Cardiac fibroblast (primary cell): ENCODE results near the gene C11orf52.

Experiments
- DNase-seq, 2 donors: peaks; one replicate each; pipeline versions ENCODE4 v3.0.0 to v3.0.0-alpha.2; 2010; ENCODE audit warnings: low read depth in 2 of 2
- H3K4me3 ChIP-seq, 2 donors: replicated peaks in 1 of 2; 1 replicate in 1 of 2; 2 replicates in 1 of 2; pipeline ENCODE4 v1.5.1; 2011; ENCODE audit warnings: low read depth in 2 of 2, low read length in 2 of 2, mild to moderate bottlenecking in 2 of 2, moderate library complexity in 1 of 2
- CTCF ChIP-seq: IDR thresholded peaks from one replicate; pipeline ENCODE4 v1.5.1; 2011; ENCODE audit warnings: low read depth, mild to moderate bottlenecking, low read length, inconsistent platforms

C11orf52 gene

DNA sequence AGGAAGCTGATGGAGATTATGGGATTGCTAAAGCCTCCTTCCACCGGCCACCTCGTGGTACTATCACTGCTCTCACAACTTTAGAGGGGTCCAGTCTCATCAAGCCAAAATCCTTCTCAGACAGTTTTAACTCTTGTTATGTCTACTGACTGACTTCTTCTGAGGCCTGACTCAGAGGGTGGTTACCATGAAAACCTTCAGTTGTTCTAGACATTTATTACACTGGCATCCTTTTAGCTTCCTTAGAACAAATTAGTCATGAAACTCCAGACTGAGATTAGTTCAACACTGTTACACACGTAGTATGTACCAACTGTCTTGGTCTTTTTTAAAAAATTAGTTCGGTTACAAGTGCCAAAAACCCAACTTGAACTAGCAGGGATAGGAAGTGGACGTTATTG is 25.9 kb downstream of the C11orf52 start:
- H3K4me3 ChIP-seq, result no peak overlapping the region
- peak; percentile 88 to 98 for DNase-seq

DNA sequence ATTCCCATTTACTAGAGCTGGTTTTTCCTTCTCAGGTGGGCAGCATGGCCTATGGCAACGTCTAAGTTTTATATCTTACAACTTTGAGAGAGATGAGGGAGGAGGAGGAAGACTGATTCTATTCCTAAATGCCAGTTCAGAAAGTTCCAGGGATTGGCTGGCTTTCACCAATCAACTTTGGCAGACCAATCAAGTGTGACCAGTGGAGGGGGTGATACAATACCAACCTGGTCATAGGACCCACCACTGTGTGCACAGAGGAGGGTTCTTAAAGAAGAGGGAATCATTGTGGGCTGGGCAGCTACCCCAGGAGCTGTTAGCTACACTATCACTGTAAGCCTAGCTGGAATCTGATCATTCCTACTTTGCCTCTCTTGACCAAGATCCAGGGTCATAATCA is 26.5 kb downstream of the C11orf52 start:
- H3K4me3 ChIP-seq, result no peak overlapping the region
- TF ChIP-seq CTCF, result no peak
- no peak for DNase-seq

More for the DNA sequence above, 25.9 kb downstream of the C11orf52 start:
- TF ChIP-seq CTCF, result no peak

DNA sequence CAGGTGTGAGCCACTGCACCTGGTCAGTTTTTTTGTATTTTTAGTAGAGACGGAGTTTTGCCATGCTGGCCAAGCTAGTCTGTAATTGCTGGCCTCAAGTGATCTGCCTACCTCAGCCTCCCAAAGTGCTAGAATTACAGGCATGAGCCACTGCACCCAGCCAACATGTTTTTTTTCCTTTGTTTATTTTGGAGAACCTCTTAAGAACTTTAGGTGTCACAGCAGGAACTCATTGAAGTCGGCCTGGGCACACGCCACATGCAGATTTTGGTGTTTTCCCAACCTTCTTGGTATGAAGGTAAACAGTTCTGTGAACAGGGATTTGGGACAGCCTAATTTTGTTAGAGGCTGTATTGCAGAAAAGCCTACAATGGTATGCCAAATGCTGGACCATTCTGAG is 27.8 kb downstream of the C11orf52 start:
- no peak overlapping the region for H3K4me3 ChIP-seq
- TF ChIP-seq CTCF, result no peak
- peak in 1 of 2 donors; percentile 51 for DNase-seq

GRCh38 chr11:111947143-111947542 is 28.4 kb downstream of the C11orf52 start:
- no peak for DNase-seq
- no peak for TF ChIP-seq CTCF
- no peak overlapping the region for H3K4me3 ChIP-seq

DNA sequence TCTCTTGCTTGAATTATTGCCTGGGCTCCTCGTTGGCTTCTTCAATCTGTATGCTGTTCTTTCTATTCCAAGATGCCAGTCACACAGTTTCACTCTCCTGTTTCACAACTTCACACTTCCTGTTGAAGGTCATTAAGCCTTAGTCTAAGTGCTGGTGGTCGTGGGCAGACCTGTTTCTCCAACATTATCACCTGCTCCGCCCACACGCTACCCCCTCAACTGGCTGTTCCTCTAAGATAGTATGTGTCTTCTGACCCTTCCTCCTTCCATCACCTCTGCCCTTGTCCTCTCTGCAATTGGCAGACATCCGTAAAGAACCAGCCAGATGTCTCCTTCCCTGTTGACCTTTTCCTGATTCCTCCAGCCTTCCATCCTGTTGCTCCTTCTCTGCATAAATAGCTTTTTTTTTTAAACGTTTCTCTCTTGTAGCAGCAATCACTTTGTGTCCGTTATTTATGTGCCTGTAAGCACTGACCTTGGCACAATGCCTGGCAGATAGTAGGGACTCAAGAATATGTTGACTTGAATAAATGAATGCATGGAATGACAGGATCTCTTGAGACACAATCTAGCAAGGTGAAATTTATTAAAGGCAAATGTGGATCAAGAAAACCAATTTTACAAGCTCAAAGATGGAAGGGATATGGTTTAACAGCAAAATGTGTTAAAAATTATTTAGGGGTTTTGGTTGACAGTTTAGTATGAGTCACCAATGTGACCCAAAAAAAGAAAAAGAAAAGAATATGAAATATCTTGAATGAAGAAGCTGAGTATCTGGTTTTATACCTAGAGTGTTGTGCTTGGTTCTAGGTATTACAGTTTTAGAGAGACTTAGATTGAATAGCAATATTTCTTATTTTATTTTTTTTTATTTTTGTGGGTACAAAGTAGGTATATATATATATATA is 31.1 kb downstream of the C11orf52 start:
- H3K4me3 ChIP-seq, result no peak overlapping the region
- DNase-seq, result peak in 1 of 2 donors; percentile 33
- TF ChIP-seq CTCF, result no peak

- H3K4me3 ChIP-seq, result no peak overlapping the region
- no peak for TF ChIP-seq CTCF
- no peak for DNase-seq
These were observed 32.9 kb downstream of the C11orf52 start for GRCh38 chr11:111951565-111951964.
